ENCODE results near the gene PLEKHO2.

Gene PLEKHO2

DNA sequence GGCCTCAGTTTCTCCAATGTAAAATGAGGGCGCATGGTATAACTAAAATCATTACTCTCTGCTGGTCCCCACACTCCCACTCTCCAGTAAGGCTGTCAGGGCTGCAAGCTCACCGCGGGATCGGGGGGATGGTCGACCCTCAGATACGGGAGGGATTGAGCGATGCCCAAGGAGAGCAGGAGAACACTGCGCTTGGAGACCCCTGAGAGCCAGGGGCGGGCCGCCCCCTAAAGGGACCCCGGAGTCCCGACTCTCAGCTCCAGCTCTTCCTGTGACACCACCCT is 713 bp upstream of the PLEKHO2 start:
- peak overlapping the region; percentile 68 for H3K27ac ChIP-seq
- TF ChIP-seq CTCF (IDR thresholded peaks at IDR 0.05) (no peak), ZFX (IDR thresholded peaks at IDR 0.05; ENCODE audit: borderline replicate concordance) (no peak)

- TF ChIP-seq CTCF (IDR thresholded peaks at IDR 0.05) (no peak), ZFX (IDR thresholded peaks at IDR 0.05; ENCODE audit: borderline replicate concordance) (no peak)
- peak overlapping the region; percentile 68; the same call in 1 of the 2 replicates for H3K27ac ChIP-seq
Observed at GRCh38 chr15:64842096-64842939, 603 bp downstream of the PLEKHO2 start.

DNA sequence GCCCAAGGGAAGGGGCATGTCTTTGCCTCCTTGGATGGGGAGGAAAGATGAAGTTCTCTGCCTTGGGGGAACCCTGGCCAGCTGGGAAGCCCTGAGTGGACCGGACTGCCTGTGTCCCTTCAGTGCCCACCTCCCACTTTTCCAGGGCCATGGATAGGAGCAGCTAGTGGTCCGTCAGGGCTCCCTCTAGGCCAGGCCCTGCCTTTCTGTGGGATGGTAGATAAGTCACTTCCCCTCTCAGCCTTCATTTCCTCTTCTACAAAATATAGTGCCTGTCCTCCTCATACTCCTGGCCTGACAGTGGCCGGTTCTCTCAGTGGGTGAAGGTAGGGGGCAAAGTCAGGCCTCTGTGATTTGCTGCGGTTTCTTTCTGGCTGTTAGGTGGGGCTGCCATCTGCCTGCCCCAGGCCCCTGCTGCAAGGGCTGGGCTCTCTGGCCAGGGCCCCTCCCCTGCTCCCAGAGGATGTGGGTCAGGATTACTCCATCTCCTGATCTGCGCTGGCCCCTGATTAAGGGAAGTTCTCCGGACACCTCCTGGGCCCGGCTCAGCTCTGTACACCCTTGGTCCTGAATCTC is 1.4 kb downstream of the PLEKHO2 start:
- no peak for TF ChIP-seq CTCF (IDR thresholded peaks at IDR 0.05)
- no peak for TF ChIP-seq ZFX (IDR thresholded peaks at IDR 0.05; ENCODE audit: borderline replicate concordance)
- H3K27ac ChIP-seq, result no peak overlapping the region

- no peak overlapping the region for H3K27ac ChIP-seq
- TF ChIP-seq ZFX (IDR thresholded peaks at IDR 0.05; ENCODE audit: borderline replicate concordance) (no peak), CTCF (IDR thresholded peaks at IDR 0.05) (no peak)
Observed at GRCh38 chr15:64843991-64844390, 2.3 kb downstream of the PLEKHO2 start.

DNA sequence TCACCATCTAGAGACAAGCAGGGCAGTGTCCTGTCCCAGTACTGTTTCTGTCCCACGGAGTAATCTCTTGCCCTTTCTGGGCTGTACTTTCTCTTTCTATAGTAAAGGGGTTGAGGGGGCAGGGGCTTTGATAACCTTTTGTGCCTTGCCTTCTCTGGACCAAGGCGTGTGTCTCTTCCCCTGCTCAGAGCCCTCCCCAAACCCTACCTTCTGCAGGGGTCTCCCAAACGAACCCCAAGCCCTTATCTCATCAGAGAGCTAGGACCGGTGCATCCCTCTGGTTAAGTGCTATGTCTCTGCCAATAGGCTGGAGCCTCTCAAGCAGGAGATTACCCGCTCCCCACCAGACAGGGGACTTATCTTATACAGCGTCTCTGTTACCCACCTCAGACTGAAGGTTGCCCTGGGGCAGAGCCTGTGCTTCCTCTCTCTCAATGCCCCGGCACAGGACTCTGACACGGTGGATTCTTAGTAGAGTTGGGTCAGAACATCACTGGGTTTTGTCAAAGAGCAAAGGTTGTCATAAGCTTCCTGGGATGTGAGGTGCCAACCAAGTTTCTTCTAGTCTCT is 2.9 kb downstream of the PLEKHO2 start:
- TF ChIP-seq ZFX (IDR thresholded peaks at IDR 0.05; ENCODE audit: borderline replicate concordance) (no peak), CTCF (IDR thresholded peaks at IDR 0.05) (no peak)
- no peak overlapping the region for H3K27ac ChIP-seq

GRCh38 chr15:64845183-64845611 is 3.5 kb downstream of the PLEKHO2 start:
- TF ChIP-seq ZFX (IDR thresholded peaks at IDR 0.05; ENCODE audit: borderline replicate concordance) (no peak), CTCF (IDR thresholded peaks at IDR 0.05) (no peak)
- H3K27ac ChIP-seq, result no peak overlapping the region
